AG09319 (cell line): ENCODE data around the gene MRPL44.
"Not testable (repeated sequence)": the region's sequence is repeated elsewhere in the genome, so short reads cannot be mapped to it uniquely, and the experiment has no call there.

ENCODE experiments used
- DNase-seq: peaks from one replicate; pipeline ENCODE4 v3.0.0-alpha.2; 2010; ENCODE audit warnings: low read depth; ENCODE audit errors: extremely low read depth
- CTCF ChIP-seq: IDR thresholded peaks from 2 replicates; pipeline ENCODE4 v1.5.1; 2011; ENCODE audit warnings: low read depth, mild to moderate bottlenecking, inconsistent platforms, low read length, moderate library complexity

Gene MRPL44

DNA sequence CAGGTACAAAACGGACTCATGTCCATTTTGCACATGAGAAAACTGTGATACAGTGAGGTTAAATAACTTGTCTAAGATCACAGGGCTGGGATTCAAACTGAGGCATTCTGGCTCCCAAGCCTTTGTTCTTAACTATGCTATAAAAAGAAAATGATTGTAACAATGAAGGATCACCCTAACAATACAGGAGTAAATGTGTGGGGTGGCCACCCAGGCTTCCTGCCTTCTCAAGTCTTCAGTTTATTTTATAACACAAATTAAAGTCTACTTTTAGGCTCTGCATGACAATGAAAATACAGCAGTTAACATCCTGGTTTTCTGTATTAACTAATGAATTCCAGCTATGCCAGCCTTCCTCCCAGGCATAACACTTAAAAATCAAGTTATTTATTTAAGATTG, 19.7 kb upstream of the MRPL44 start:
- DNase-seq = no peak
- TF ChIP-seq CTCF = no peak

GRCh38 chr2:223939438-223939837, 17.8 kb upstream of the MRPL44 start:
- not testable (repeated sequence) for DNase-seq

GRCh38 chr2:223941579-223942277, 15.5 kb upstream of the MRPL44 start:
- peak; percentile 42 for DNase-seq
- no peak for TF ChIP-seq CTCF

GRCh38 chr2:223943135-223943534, 14.1 kb upstream of the MRPL44 start:
- no peak for DNase-seq
- TF ChIP-seq CTCF = no peak

GRCh38 chr2:223943561-223944008, 13.7 kb upstream of the MRPL44 start:
- no peak for TF ChIP-seq CTCF
- no peak for DNase-seq

DNA sequence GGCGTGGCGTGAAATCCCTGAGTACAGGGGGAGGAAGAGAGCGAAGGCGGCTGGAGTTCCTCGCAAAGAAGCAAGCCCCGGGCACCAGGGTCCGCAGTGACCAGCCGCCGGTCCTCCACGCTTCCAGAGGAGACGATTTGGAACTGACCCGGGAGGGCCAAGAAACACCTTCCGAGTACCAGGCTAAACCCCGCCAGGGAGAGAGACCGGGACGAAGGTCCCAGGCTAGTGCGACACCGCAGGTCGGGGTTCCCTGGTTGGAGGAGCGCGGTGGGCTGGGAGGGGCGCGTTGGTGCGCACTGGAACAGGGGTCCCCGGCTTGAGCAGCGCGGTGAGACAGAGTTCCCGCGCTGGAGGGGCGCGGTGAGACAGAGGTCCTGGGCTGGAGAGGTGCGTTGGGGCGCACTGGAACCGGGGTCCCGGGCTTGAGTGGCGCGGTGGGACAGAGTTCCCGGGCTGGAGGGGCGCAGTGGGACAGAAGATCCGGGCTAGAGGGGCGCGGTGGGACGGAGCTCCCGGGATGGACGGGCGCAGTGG, 13.0 kb upstream of the MRPL44 start:
- DNase-seq = no peak
- TF ChIP-seq CTCF = no peak

DNA sequence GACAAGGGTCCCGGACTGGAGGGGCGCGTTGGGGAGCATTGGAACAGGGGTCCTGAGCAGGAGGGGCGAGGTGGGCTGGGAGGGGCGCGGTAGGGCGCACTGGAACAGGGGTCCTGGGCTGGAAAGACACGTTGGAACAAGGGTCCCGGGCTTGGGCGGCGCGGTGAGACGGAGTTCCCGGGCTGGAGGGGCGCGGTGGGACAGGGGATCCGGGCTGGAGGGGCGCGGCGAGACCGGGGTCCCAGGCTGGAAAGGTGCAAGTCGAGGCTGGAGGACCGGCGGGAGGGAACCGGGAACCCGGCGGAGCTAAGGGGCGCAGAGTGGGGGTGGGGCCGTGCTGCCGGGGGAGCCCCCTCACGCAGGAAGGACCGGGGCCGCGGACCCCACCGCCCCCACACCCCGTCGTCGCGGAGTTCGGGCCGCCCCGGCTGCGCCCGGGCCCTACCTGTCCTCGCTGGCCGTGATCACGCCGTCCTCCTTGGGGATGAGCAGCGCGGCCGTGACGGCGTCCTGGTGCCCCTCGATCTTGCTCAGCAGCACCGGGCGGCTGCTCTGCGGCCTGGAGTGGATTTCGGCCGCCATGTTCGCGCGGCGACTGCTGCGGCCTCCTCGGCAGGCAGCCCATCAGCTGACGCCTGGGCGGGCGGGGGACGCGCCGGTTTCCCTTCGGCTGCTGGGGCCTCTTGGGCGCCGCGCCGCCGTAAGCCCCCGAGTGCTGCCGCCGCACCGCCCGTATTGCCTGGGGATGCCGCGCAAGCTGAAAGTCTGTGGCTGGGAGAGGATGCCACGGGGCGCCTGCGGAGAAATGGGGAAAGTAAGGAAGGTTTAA, 12.3 kb upstream of the MRPL44 start, which contains the start of gene WDFY1:
Gene WDFY1, minus strand, starts transcription at position 633 of the 829 bp plus-strand sequence. Its CDS starts 51 bp downstream, at position 582.
- DNase-seq = peak; percentile 71
- TF ChIP-seq CTCF = no peak
